Measurements from ENCODE around the gene FAM174C. TPM values are rescaled to one million over a fixed set of nuclear protein-coding genes. Genes with fewer than 3 reads are reported as not detected.

The FAM174C gene
- total RNA-seq, 1 experiment from 2014 or later, result 110 TPM

DNA sequence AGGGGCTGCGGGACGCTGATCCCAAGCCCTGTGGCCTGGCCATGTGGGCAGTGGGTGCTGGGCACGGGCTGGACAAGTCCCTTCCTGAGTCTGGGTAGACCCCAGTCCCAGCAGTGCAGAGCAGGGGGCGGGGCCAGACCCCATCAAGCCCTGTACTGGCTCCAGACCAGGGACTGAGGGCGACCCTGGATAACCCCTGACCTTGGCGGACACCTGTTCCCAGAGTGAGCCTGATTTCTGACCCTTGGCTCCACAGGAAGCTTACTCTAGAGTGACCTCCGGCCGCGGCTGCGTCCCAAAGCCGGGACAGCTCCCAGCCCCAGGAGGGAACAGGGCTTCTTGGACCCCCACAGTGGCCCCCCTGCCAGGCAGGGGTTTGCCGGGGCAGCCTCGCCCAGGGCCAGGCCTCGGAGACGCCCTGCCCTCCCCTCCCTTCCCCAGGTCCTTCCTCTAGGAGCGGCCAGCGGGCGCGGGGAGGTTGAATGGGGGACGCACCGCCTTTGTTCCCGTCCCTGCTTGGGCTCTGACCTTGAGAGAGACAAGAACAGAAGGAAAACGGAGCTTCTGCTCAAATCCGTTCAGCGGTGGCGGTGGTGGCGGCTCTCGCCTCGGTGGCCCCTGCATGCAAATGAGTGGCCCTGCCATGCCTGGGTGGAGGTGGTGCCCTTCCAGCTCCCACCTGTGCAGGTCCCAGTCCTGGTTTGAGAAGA, 8.0 kb downstream of the FAM174C start:
- Histone ChIP-seq H3K27ac (ENCODE audit: low read length) (no peak overlapping the region), H3K9me2 (replicated peaks; ENCODE audit: low read length) (no peaks in the 10 kb centered on the region), H3K9ac (ENCODE audit: low read length) (no peak overlapping the region), H3F3A (ENCODE audit: low read length, unreplicated experiment) (no peaks in the 10 kb centered on the region), H3K4me1 (ENCODE audit: insufficient read depth, low read length) (no peaks in the 10 kb centered on the region), H4K20me1 (ENCODE audit: low read length) (no peaks in the 10 kb centered on the region), H2AFZ (ENCODE audit: low read length) (no peak overlapping the region), H3K79me2 (ENCODE audit: low read length) (no peaks in the 10 kb centered on the region), H3K36me3 (ENCODE audit: low read depth, low read length) (no peaks in the 10 kb centered on the region), H3K27me3 (ENCODE audit: low read length) (peaks cover 24% of the 10 kb centered on the region), H3K4me3 (ENCODE audit: low read length) (no peak overlapping the region), H3K4me2 (ENCODE audit: low read length) (no peak overlapping the region), H3K9me3 (ENCODE audit: low read length) (no peaks in the 10 kb centered on the region)
- no TSS peak for BruUV-seq (replicated peaks)
- no peak for ATAC-seq
- intact Hi-C loops (cut with micrococcal nuclease), result no loop called here
- ChIA-PET POLR2A (ENCODE audit: unreplicated experiment) (no interaction called here), CTCF (no interaction called here)
- no peak for TF ChIP-seq CTCF (conservative IDR thresholded peaks at IDR 0.05; ENCODE audit: low read depth, low read length)
- TF ChIP-seq EZH2 (IDR thresholded peaks at IDR 0.05; ENCODE audit: low read length, unreplicated experiment), result no peak
- no peak for TF ChIP-seq EZH2phosphoT487 (IDR thresholded peaks at IDR 0.05; ENCODE audit: borderline replicate concordance, low read length)
- no peak for DNase-seq

DNA sequence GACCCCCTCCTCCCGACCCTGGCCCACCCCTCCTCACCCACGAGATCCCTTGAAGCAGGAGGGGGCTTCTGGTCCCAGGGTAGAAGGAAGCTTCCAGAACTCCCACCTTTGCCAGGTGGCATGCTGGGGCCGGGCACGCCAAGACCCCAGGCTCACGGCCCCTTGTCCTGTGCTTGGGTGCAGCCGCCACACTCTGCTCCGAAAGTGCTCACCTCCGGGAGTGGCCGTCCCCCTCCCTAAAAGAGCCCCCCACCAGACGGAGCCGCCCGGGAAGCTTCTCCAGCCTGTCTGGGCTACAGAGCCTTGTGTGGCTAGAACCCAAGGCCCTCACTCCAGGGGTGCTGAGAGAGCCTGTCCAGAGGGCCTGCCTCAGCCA, 8.6 kb downstream of the FAM174C start:
- H3K9ac ChIP-seq (ENCODE audit: low read length), result no peak overlapping the region
- intact Hi-C loops (cut with micrococcal nuclease), result no loop called here
- H3K4me1 ChIP-seq (ENCODE audit: insufficient read depth, low read length), result no peaks in the 10 kb centered on the region
- H3K9me2 ChIP-seq (replicated peaks; ENCODE audit: low read length), result no peaks in the 10 kb centered on the region
- H3K9me3 ChIP-seq (ENCODE audit: low read length), result no peaks in the 10 kb centered on the region
- no peak for TF ChIP-seq CTCF (conservative IDR thresholded peaks at IDR 0.05; ENCODE audit: low read depth, low read length)
- ATAC-seq (no peak), DNase-seq (no peak)
- ChIA-PET CTCF (no interaction called here), POLR2A (ENCODE audit: unreplicated experiment) (no interaction called here)
- H3K36me3 ChIP-seq (ENCODE audit: low read depth, low read length), result no peaks in the 10 kb centered on the region
- no peak overlapping the region for H2AFZ ChIP-seq (ENCODE audit: low read length)
- H3K4me2 ChIP-seq (ENCODE audit: low read length), result no peak overlapping the region
- no peaks in the 10 kb centered on the region for H4K20me1 ChIP-seq (ENCODE audit: low read length)
- no peaks in the 10 kb centered on the region for H3K79me2 ChIP-seq (ENCODE audit: low read length)
- H3K27me3 ChIP-seq (ENCODE audit: low read length), result peaks cover 25% of the 10 kb centered on the region
- H3K27ac ChIP-seq (ENCODE audit: low read length), result no peak overlapping the region
- H3K4me3 ChIP-seq (ENCODE audit: low read length), result no peak overlapping the region
- no TSS peak for BruUV-seq (replicated peaks)
- no peaks in the 10 kb centered on the region for H3F3A ChIP-seq (ENCODE audit: low read length, unreplicated experiment)

DNA sequence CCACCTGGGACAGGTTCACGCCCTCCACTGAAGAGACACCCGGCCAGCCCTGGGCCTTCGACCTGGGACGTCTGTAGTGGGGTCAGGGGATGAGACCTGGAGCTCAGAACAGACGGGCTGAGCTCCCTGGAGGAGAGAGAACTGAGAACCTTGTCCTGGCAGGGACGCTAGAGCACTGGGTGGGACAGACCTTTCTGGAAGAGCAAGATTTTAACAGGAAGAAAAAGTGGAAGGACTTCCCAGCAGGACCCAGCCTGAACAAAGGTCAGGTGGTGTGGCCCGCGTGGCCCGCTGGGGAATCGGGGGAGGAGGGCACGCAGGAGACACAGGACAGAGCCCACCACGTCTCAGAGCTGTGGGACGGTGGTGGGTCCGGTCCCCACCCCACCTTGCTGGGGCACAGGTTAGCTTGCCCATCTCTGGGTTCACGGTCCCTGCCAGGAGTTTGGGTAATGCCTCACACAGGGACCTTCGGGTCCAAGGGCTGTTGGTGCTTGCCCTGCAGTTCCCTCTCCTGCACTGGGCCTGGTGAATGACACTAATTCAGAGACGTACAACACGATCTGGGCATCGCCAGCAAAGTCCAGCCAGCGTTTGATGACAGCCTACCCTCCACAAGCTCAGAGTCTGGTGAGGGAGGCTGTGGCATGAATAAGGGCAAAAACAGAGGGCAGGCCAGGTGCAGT, 9.1 kb downstream of the FAM174C start:
- CTCF ChIA-PET, result no interaction called here
- H3K36me3 ChIP-seq (ENCODE audit: low read depth, low read length), result no peaks in the 10 kb centered on the region
- no peak overlapping the region for H3K4me3 ChIP-seq (ENCODE audit: low read length)
- H3K4me2 ChIP-seq (ENCODE audit: low read length), result no peak overlapping the region
- H3K9me3 ChIP-seq (ENCODE audit: low read length), result no peaks in the 10 kb centered on the region
- POLR2A ChIA-PET (ENCODE audit: unreplicated experiment), result no interaction called here
- H3K4me1 ChIP-seq (ENCODE audit: insufficient read depth, low read length), result no peaks in the 10 kb centered on the region
- intact Hi-C loops (cut with micrococcal nuclease), result no loop called here
- BruUV-seq (replicated peaks), result no TSS peak
- H3K9me2 ChIP-seq (replicated peaks; ENCODE audit: low read length), result no peaks in the 10 kb centered on the region
- TF ChIP-seq EZH2 (IDR thresholded peaks at IDR 0.05; ENCODE audit: low read length, unreplicated experiment), result no peak
- no peak for TF ChIP-seq EZH2phosphoT487 (IDR thresholded peaks at IDR 0.05; ENCODE audit: borderline replicate concordance, low read length)
- no peak for TF ChIP-seq CTCF (conservative IDR thresholded peaks at IDR 0.05; ENCODE audit: low read depth, low read length)
- H3K27ac ChIP-seq (ENCODE audit: low read length), result no peak overlapping the region
- no peak overlapping the region for H2AFZ ChIP-seq (ENCODE audit: low read length)
- no peak for DNase-seq
- no peaks in the 10 kb centered on the region for H3K79me2 ChIP-seq (ENCODE audit: low read length)
- H3F3A ChIP-seq (ENCODE audit: low read length, unreplicated experiment), result no peaks in the 10 kb centered on the region
- H4K20me1 ChIP-seq (ENCODE audit: low read length), result no peaks in the 10 kb centered on the region
- ATAC-seq, result no peak
- H3K9ac ChIP-seq (ENCODE audit: low read length), result no peak overlapping the region
- H3K27me3 ChIP-seq (ENCODE audit: low read length), result peaks cover 31% of the 10 kb centered on the region
